HG03095 (cell line): ENCODE results near the gene CD79A.

Source experiments
- ATAC-seq: cut with Tn5 transposase; IDR thresholded peaks from one replicate; pipeline ENCODE4 v1.9.1; 2021; ENCODE audit warnings: moderate library complexity; ENCODE audit not compliant: unreplicated experiment

CD79A gene

GRCh38 chr19:41876847-41877832, at the start of gene CD79A:
CD79A (plus strand) TSS chr19:41877279; CDS start chr19:41877305, 26 bp downstream.
- peak; percentile 54 for ATAC-seq

DNA sequence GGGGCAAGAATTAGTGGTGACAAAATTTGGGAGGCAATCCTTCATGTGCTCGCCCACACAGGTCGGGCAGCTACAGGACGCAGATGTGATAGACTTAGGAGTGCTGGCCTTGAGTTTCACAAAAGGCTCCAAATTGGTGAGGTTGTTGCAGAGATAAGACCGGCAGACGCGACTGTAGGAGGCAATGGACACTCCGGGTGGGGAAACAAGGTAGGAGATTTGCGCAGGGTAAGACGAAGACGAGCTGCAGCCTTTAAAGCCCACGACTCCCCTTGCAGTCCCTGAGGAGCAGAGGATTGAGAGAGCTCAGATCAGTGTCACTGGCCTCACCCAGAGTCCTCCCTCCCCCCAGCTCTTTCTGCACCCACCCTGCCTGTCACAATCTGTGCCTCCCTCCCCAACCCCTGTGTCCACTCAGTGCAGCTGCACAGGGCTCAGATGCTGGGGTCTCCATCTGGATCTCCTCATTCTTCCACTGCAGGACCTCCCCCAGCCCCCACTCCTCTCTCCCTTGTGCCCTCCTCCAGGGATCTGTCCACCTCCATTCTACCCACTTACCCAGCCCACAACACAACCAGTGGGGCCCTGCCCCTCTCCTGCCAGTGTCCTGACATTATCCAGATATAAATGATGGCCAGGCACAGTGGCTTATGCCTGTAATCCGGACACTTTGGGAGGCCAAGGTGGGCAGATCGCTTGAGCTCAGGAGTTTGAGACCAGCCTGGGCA, 38.9 kb upstream of the CD79A start:
- no peak for ATAC-seq

DNA sequence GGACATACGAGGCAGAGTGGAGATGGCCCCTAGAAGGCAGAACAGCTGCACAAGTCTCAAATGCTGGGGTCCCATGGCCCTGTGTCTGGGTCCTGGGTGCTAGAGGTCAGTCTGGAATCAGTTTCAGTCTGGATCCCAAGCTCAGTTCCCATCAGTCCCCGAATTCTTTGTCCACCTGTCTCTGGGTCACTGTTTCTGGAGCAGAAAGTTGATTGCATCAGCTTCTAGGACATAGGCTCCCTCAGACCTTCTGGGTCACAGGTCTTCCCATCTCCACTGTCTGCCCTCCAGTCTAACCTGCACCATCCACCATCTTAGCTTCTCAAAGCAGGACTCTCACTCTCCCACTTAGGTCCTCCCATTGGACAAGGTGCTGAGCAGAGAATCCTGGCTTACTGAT, 37.9 kb upstream of the CD79A start:
- no peak for ATAC-seq

- ATAC-seq, result no peak
Observed at GRCh38 chr19:41843371-41843770, 33.7 kb upstream of the CD79A start.

GRCh38 chr19:41844601-41845000, 32.5 kb upstream of the CD79A start, which contains the start of gene LYPD4:
LYPD4 (minus strand) TSS chr19:41844683; CDS start chr19:41839285, 5,398 bp downstream.
- no peak for ATAC-seq

DNA sequence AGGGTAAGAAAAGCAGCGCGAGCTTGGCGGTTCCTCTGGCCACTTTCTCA, 32.3 kb upstream of the CD79A start, which contains the start of gene DMRTC2:
DMRTC2 (plus strand) TSS at position 42 of the 50 bp plus-strand sequence. CDS start 2,387 bp downstream, outside the sequence.
- no peak for ATAC-seq

GRCh38 chr19:41845051-41845590, 32.0 kb upstream of the CD79A start:
- no peak for ATAC-seq

DNA sequence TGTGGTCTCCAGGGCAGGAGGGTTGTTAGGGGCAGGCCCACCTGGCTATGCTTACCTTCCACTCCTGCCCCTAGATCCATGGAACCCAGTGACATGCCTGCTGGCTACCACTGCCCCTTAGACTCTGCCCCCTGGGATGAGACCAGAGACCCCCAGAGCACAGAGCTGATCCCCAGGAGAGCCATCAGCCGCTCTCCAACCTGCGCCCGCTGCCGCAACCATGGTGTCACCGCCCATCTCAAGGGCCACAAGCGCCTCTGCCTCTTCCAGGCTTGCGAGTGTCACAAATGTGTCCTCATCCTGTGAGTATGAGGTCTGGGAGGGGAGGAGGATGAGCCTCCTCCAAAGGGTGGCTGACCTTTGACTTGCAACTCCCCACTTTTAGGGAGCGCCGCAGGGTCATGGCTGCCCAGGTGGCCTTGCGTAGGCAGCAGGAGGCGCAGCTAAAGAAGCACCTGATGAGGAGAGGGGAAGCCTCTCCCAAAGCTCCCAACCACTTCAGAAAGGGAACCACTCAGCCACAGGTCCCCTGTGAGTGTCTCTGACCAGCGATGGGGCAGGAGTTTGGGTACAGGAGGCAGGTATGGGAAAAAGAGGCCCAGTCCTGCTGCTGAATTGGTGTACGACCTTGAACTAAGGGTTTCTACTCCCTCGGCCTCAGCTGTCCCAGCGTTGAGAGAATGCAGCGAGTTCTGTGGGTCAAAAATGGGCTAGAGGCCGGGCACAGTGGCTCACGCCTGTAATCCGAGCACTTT, 29.6 kb upstream of the CD79A start:
- no peak for ATAC-seq

- ATAC-seq, result no peak
Observed at GRCh38 chr19:41848666-41849065, 28.4 kb upstream of the CD79A start.

- no peak for ATAC-seq
Observed at GRCh38 chr19:41849067-41849466, 28.0 kb upstream of the CD79A start.

GRCh38 chr19:41850381-41850780, 26.7 kb upstream of the CD79A start:
- ATAC-seq, result no peak

- no peak for ATAC-seq
Observed at GRCh38 chr19:41851456-41851855, 25.6 kb upstream of the CD79A start.

DNA sequence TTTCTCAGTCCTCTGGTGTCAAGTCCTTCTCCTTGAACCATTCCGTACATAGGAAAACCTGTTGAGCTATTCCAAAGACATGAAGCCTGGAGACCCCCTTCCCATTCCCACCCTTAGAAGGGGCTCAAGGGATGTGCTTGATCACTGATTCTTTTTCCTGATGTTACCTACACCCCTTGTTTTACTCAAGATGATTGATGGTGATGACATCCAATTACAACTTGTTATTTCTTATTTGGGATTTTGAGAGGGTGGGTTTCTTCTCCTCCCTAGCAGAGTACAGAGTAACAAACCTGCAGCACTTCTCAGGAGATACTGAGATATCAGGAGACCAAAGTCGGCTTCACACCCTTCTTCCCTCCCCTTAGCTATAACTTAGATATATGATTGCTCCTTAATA, 23.7 kb upstream of the CD79A start:
- no peak for ATAC-seq

- no peak for ATAC-seq
Observed at GRCh38 chr19:41853768-41854167, 23.3 kb upstream of the CD79A start.

DNA sequence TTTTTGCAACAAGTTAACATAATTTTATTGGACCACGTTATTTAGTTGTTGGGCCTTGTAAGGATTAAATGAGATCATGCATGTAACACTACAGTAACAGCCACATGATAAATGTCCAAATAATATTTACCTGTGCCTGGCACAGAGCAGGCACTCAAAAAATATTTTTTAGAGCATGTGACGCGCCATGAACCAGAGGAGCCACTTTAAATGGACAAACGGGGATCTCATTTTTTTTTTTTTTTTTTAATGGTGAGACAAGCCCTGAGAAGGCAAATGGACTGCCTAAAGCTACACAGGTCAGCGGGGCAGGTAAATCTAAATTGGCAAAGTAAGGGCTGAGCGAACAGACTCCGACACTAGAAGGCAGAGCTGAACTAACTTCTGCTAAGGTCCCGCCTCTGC, 17.9 kb upstream of the CD79A start:
- ATAC-seq, result no peak

DNA sequence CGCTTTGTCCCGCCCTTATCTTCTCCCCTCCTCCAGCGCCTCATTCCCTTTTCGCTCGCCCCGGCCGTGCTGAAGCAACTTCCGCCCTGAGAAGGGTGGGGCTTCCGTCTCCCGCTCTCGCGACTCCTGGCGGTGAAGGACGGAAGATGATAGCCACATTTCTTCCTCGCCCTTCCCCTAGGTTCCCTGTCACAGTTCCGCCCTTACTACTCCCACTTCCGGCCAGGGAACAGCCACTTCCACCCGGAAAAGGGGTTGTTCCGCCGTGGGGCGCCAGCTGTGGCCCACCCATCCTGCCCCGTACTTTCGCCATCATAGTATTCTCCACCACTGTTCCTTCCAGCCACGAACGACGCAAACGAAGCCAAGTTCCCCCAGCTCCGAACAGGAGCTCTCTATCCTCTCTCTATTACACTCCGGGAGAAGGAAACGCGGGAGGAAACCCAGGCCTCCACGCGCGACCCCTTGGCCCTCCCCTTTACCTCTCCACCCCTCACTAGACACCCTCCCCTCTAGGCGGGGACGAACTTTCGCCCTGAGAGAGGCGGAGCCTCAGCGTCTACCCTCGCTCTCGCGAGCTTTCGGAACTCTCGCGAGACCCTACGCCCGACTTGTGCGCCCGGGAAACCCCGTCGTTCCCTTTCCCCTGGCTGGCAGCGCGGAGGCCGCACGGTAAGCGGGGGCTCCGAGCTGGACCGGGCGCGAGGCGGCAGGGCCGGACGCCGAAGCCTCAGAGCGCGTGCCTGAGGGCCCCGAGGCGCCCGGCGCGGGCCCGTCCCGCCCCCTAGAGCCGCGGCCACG, 17.3 kb upstream of the CD79A start, which contains the start of gene RPS19:
RPS19 (plus strand) TSS at position 638 of the 801 bp plus-strand sequence. CDS start 520 bp downstream, outside the sequence.
- ATAC-seq, result peak; percentile 70

GRCh38 chr19:41860419-41861115, 16.5 kb upstream of the CD79A start:
- no peak for ATAC-seq

DNA sequence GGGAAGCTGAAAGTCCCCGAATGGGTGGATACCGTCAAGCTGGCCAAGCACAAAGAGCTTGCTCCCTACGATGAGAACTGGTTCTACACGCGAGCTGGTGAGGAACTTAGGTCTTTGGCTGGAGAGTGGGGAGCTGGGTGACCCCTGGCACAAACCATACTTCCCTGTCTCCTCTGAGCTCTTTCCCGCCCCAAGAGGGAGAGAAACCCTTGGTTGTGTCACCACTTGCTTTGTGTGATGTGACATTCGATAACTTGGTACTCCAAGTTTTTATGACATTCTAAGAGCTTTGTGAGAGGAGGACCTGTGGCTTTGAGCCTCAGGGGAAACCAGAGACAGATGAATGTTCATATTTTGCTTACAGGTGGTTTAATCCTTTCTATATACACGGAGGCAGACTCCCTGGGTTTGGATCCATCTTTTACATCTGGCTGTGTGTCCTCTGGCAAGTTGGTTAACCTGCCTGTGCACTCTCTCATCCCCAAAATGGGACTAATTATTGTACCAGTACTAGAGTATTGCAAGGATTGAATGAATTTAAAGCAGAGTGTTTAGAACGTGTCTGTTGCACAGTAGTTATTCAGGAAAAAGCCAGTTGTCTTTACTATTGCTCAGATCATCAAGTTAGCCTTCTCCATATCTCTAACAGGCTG, 15.8 kb upstream of the CD79A start:
- ATAC-seq, result no peak

DNA sequence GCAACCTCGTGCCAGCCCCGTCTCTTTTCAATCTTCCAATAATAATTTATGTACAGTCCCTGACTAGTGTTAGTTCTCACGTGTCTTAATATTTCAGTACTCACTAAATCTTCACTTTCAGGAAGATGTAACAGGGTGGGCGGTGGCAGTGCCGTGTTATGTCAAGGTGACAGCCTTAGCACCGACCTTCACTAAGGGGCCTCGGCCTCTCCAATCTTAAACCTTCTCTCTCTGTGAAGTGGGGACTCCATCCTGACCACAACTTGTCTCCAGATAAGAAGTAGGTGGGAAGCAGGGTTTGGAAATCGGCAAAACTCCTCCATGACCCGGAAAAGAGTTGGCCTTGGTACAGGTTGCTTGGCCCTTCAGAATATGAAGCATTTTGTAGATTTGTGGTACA, 15.2 kb upstream of the CD79A start:
- ATAC-seq, result no peak
